Mesenchymal stem cell (in vitro differentiated cells and primary cell): ENCODE results near the gene HID1.

Source experiments
- DNase-seq: peaks from one replicate; pipeline ENCODE4 v3.0.0-alpha.2; 2013
- H2AFZ ChIP-seq: one replicate; pipeline ENCODE4 v1.6.1; 2013; ENCODE audit warnings: low read depth, mild to moderate bottlenecking, control low read depth, inconsistent platforms, low read length, moderate library complexity
- H2AK5ac ChIP-seq: 2 replicates; pipeline ENCODE4 v1.6.1; 2013; ENCODE audit warnings: low read length, moderate library complexity, mild to moderate bottlenecking, inconsistent platforms; ENCODE audit not compliant: severe bottlenecking
- H2BK120ac ChIP-seq: one replicate; pipeline ENCODE4 v1.6.1; 2013; ENCODE audit warnings: low read depth, mild to moderate bottlenecking, inconsistent platforms, low read length, moderate library complexity
- H2BK12ac ChIP-seq, 2 experiments: one replicate each; pipeline ENCODE4 v1.6.1; 2013; ENCODE audit warnings: inconsistent platforms in 2 of 2, low read length in 2 of 2, mild to moderate bottlenecking in 2 of 2, moderate library complexity in 2 of 2, control low read depth in 1 of 2
- H2BK15ac ChIP-seq: one replicate; pipeline ENCODE4 v1.6.1; 2013; ENCODE audit warnings: mild to moderate bottlenecking, low read depth, inconsistent platforms; ENCODE audit not compliant: poor library complexity, severe bottlenecking
- H2BK5ac ChIP-seq: 2 replicates; pipeline ENCODE4 v1.6.1; 2013; ENCODE audit warnings: low read depth, mild to moderate bottlenecking, low read length, control low read depth, inconsistent platforms; ENCODE audit not compliant: poor library complexity, severe bottlenecking
- H3K14ac ChIP-seq, 2 experiments: one replicate each; pipeline ENCODE4 v1.6.1; 2013; ENCODE audit warnings: inconsistent platforms in 2 of 2, low read length in 2 of 2, control low read depth in 1 of 2, mild to moderate bottlenecking in 1 of 2, moderate library complexity in 1 of 2
- H3K18ac ChIP-seq, 2 experiments: one replicate each; pipeline ENCODE4 v1.6.1; 2013; ENCODE audit warnings: inconsistent platforms in 2 of 2, low read length in 2 of 2, control low read depth in 1 of 2, low read depth in 1 of 2, mild to moderate bottlenecking in 1 of 2
- H3K23ac ChIP-seq, 2 experiments: one replicate each; pipeline ENCODE4 v1.6.1; 2013; ENCODE audit warnings: inconsistent platforms in 2 of 2, low read length in 2 of 2, mild to moderate bottlenecking in 2 of 2, moderate library complexity in 2 of 2, control low read depth in 1 of 2
- H3K27ac ChIP-seq: 2 replicates; pipeline ENCODE4 v1.5.1; 2013; ENCODE audit warnings: mild to moderate bottlenecking, moderate library complexity, low read length, control low read depth, inconsistent platforms; ENCODE audit not compliant: poor library complexity, severe bottlenecking
- H3K27me3 ChIP-seq, 2 experiments: 2 replicates each; pipeline versions ENCODE4 v1.6.1 to v1.7.0; 2013; ENCODE audit warnings: low read length in 2 of 2, mild to moderate bottlenecking in 2 of 2, moderate library complexity in 2 of 2, control low read depth in 1 of 2, inconsistent platforms in 1 of 2; ENCODE audit not compliant: control insufficient read depth in 1 of 2, insufficient read depth in 1 of 2
- H3K36me3 ChIP-seq, 2 experiments: 2 replicates each; pipeline versions ENCODE4 v1.6.1 to v1.7.0; 2013; ENCODE audit warnings: low read length in 2 of 2, control low read depth in 1 of 2, inconsistent platforms in 1 of 2, low read depth in 1 of 2, mild to moderate bottlenecking in 1 of 2; ENCODE audit not compliant: insufficient read depth in 2 of 2, control insufficient read depth in 1 of 2
- H3K4ac ChIP-seq, 2 experiments: one replicate each; pipeline ENCODE4 v1.6.1; 2013; ENCODE audit warnings: inconsistent platforms in 2 of 2, low read length in 2 of 2, mild to moderate bottlenecking in 2 of 2, moderate library complexity in 2 of 2, control low read depth in 1 of 2, low read depth in 1 of 2
- H3K4me1 ChIP-seq: 2 replicates; pipeline ENCODE4 v1.6.1; 2013; ENCODE audit warnings: low read depth, low read length, control low read depth; ENCODE audit not compliant: control insufficient read depth, insufficient read depth
- H3K4me2 ChIP-seq: 2 replicates; pipeline ENCODE4 v1.6.1; 2013; ENCODE audit warnings: low read length, mild to moderate bottlenecking, inconsistent platforms; ENCODE audit not compliant: poor library complexity, severe bottlenecking
- H3K4me3 ChIP-seq, 2 experiments: 2 replicates each; pipeline versions ENCODE4 v1.5.1 to v1.7.0; 2013; ENCODE audit warnings: low read length in 2 of 2, mild to moderate bottlenecking in 2 of 2, control low read depth in 1 of 2, low read depth in 1 of 2; ENCODE audit not compliant: insufficient read depth in 1 of 2
- H3K79me1 ChIP-seq: replicated peaks from 2 replicates; pipeline ENCODE4 v1.6.1; 2013; ENCODE audit warnings: mild to moderate bottlenecking, control low read depth, low read length, inconsistent platforms; ENCODE audit not compliant: poor library complexity, severe bottlenecking
- H3K9ac ChIP-seq: 2 replicates; pipeline ENCODE4 v1.7.0; 2013; ENCODE audit warnings: mild to moderate bottlenecking, low read length, moderate library complexity
- H3K9me3 ChIP-seq: 2 replicates; pipeline ENCODE4 v1.7.0; 2013; ENCODE audit warnings: mild to moderate bottlenecking, low read length; ENCODE audit not compliant: control insufficient read depth
- H4K8ac ChIP-seq: one replicate; pipeline ENCODE4 v1.6.1; 2013; ENCODE audit warnings: inconsistent platforms, mild to moderate bottlenecking, low read length, moderate library complexity
- H4K91ac ChIP-seq: one replicate; pipeline ENCODE4 v1.6.1; 2013; ENCODE audit warnings: mild to moderate bottlenecking, low read length, inconsistent platforms
- WGBS: methylation state at CpG from one replicate; pipeline ENCODE4 v1.1.7; 2013; ENCODE audit warnings: mixed read lengths; 5-methylcytosine and 5-hydroxymethylcytosine counted together

HID1 gene

GRCh38 chr17:74922172-74922571 is 50.4 kb downstream of the HID1 start:
- H4K8ac ChIP-seq: no peak overlapping the region
- H2AFZ ChIP-seq: no peak overlapping the region
- no peak for DNase-seq
- no peak overlapping the region for H3K4ac ChIP-seq
- no peak overlapping the region for H2BK120ac ChIP-seq
- H2BK12ac ChIP-seq: no peak overlapping the region
- H3K27me3 ChIP-seq: peaks cover 66 to 87% of the 10 kb centered on the region in 2 experiments
- no peak overlapping the region for H3K27ac ChIP-seq
- H3K18ac ChIP-seq: no peak overlapping the region
- H3K9ac ChIP-seq: no peak overlapping the region
- H3K14ac ChIP-seq: no peak overlapping the region
- no peaks in the 10 kb centered on the region for H3K79me1 ChIP-seq
- H4K91ac ChIP-seq: no peak overlapping the region
- WGBS: 70% methylated on average over 6 of the region's 6 CpGs
- no peaks in the 10 kb centered on the region for H3K9me3 ChIP-seq
- H3K23ac ChIP-seq: no peak overlapping the region
- H2BK15ac ChIP-seq: no peak overlapping the region
- no peaks in the 10 kb centered on the region for H3K36me3 ChIP-seq
- peaks cover 19% of the 10 kb centered on the region for H3K4me1 ChIP-seq
- no peak overlapping the region for H2AK5ac ChIP-seq
- no peak overlapping the region for H3K4me2 ChIP-seq
- no peak overlapping the region for H2BK5ac ChIP-seq
- no peak overlapping the region for H3K4me3 ChIP-seq

- 93% methylated on average over 2 of the region's 2 CpGs for WGBS
- Histone ChIP-seq H2BK5ac (no peak overlapping the region), H2BK12ac (no peak overlapping the region), H3K79me1 (no peaks in the 10 kb centered on the region), H3K4me3 (no peak overlapping the region), H3K36me3 (no peaks in the 10 kb centered on the region), H3K27ac (no peak overlapping the region), H4K8ac (no peak overlapping the region), H2AK5ac (no peak overlapping the region), H3K4ac (no peak overlapping the region), H3K18ac (no peak overlapping the region), H2BK15ac (no peak overlapping the region), H3K4me1 (peaks cover 22% of the 10 kb centered on the region), H2BK120ac (no peak overlapping the region), H3K14ac (no peak overlapping the region), H3K9ac (no peak overlapping the region), H4K91ac (no peak overlapping the region), H3K27me3 (peaks cover 66 to 87% of the 10 kb centered on the region in 2 experiments), H3K9me3 (no peaks in the 10 kb centered on the region), H3K23ac (no peak overlapping the region), H2AFZ (no peak overlapping the region), H3K4me2 (no peak overlapping the region)
- no peak for DNase-seq
Measured at GRCh38 chr17:74921769-74922168, 50.8 kb downstream of the HID1 start.

DNA sequence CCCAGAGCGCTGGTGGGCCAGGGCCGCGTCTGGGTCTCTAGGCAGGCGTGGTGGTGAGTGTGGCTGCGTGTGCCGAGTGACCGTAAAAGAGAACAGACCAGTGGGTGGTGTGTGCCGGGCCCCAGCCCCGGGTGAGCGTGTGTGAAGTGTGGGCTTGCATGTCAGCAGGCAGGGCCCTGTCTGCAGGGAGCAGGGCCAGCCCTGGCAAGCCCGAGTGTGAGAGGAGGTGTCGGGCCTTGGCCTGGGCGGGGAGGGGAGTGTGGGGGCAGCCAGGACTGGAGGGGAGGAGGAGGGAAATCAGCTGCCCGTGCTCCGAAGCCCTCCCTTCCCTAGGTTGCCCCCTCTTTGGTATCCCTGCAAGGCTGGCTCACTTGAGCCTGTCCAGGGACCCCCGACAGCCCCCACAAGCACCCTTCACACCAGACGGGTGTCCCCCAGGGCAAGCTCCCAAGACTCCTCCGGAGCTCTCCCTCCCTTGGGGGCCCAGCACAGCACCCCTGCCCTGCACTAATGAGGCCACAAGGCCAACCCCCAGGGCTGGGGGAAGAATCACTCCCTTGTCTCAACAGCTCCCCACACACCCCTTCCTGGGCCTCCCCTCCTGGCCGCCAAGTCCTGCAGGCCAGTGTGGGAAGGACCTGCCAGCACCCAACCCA is 51.4 kb downstream of the HID1 start:
- Histone ChIP-seq H2AK5ac (no peak overlapping the region), H3K4me1 (peaks cover 28% of the 10 kb centered on the region), H3K27me3 (peaks cover 66 to 91% of the 10 kb centered on the region in 2 experiments), H3K9me3 (no peaks in the 10 kb centered on the region), H4K91ac (no peak overlapping the region), H3K4me2 (no peak overlapping the region), H3K4ac (no peak overlapping the region), H3K4me3 (no peak overlapping the region), H3K9ac (no peak overlapping the region), H3K27ac (no peak overlapping the region), H2AFZ (no peak overlapping the region), H2BK5ac (no peak overlapping the region), H2BK120ac (no peak overlapping the region), H3K18ac (no peak overlapping the region), H2BK12ac (no peak overlapping the region), H3K79me1 (no peaks in the 10 kb centered on the region), H3K36me3 (no peaks in the 10 kb centered on the region), H4K8ac (no peak overlapping the region), H3K14ac (no peak overlapping the region), H2BK15ac (no peak overlapping the region), H3K23ac (no peak overlapping the region)
- 75% methylated on average over 16 of the region's 19 CpGs for WGBS
- DNase-seq: no peak

- H2AK5ac ChIP-seq: no peak overlapping the region
- H3K4me3 ChIP-seq: no peak overlapping the region
- WGBS: 75% methylated on average over 5 of the region's 6 CpGs
- no peaks in the 10 kb centered on the region for H3K9me3 ChIP-seq
- H2BK5ac ChIP-seq: no peak overlapping the region
- no peaks in the 10 kb centered on the region for H3K79me1 ChIP-seq
- H3K4ac ChIP-seq: no peak overlapping the region
- H3K23ac ChIP-seq: no peak overlapping the region
- no peak overlapping the region for H2BK120ac ChIP-seq
- H3K27me3 ChIP-seq: peaks cover 66 to 89% of the 10 kb centered on the region in 2 experiments
- H4K91ac ChIP-seq: no peak overlapping the region
- no peak overlapping the region for H2BK12ac ChIP-seq
- no peak overlapping the region for H3K14ac ChIP-seq
- H3K4me1 ChIP-seq: peaks cover 30% of the 10 kb centered on the region
- no peak overlapping the region for H4K8ac ChIP-seq
- no peaks in the 10 kb centered on the region for H3K36me3 ChIP-seq
- H2BK15ac ChIP-seq: no peak overlapping the region
- no peak overlapping the region for H3K4me2 ChIP-seq
- H3K9ac ChIP-seq: no peak overlapping the region
- H3K18ac ChIP-seq: no peak overlapping the region
- no peak for DNase-seq
- H2AFZ ChIP-seq: no peak overlapping the region
- no peak overlapping the region for H3K27ac ChIP-seq
Measured at GRCh38 chr17:74920642-74921025, 51.9 kb downstream of the HID1 start.
